ENCODE measurements around the gene ASCL5. TPM values are rescaled to one million over a fixed set of nuclear protein-coding genes. Genes with fewer than 3 reads are reported as not detected.

The ASCL5 gene
- total RNA-seq, 1 experiment from 2014 or later: 0.31 TPM

- peaks cover 5% of the 10 kb centered on the region; the same call in 1 of the 2 replicates for H3K4me1 Mint-ChIP-seq
- CTCF ChIA-PET: interaction anchor here (0.6 to 8.2 kb wide), 4 partner anchors 9 to 171 kb away, joined by 5 to 124 read pairs (median 6); no protein-coding TSS in a partner anchor
- no peak overlapping the region for H3K4me3 Mint-ChIP-seq
- no peak for TF ChIP-seq MXD4 (CRISPR knock-in tag; IDR thresholded peaks at IDR 0.05; ENCODE audit: borderline replicate concordance)
- DNase-seq (ENCODE audit: low spot score) (no peak), ATAC-seq (no peak)
- no peaks in the 10 kb centered on the region for H3K36me3 Mint-ChIP-seq
- POLR2A ChIA-PET: no interaction called here
- peaks cover 25% of the 10 kb centered on the region for H3K27me3 Mint-ChIP-seq (ENCODE audit: low read depth)
- no peak overlapping the region for H3K27ac Mint-ChIP-seq
- H3K9me3 Mint-ChIP-seq: no peaks in the 10 kb centered on the region
These were observed 16.8 kb downstream of the ASCL5 start for GRCh38 chr1:201110138-201110537.

GRCh38 chr1:201109651-201110050, 17.3 kb downstream of the ASCL5 start:
- no peak for TF ChIP-seq HMGA2 (CRISPR knock-in tag; IDR thresholded peaks at IDR 0.05)
- TF ChIP-seq, protein P1, sequence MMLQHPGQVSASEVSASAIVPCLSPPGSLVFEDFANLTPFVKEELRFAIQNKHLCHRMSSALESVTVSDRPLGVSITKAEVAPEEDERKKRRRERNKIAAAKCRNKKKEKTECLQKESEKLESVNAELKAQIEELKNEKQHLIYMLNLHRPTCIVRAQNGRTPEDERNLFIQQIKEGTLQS (CRISPR knock-in tag; conservative IDR thresholded peaks at IDR 0.05): no peak
- TF ChIP-seq SOX15 (CRISPR knock-in tag; IDR thresholded peaks at IDR 0.05): no peak
- no peak for TF ChIP-seq PRRX2 (CRISPR knock-in tag; IDR thresholded peaks at IDR 0.05)
- TF ChIP-seq TEAD1 (CRISPR knock-in tag; IDR thresholded peaks at IDR 0.05): no peak
- no peak for TF ChIP-seq ATF6 (CRISPR knock-in tag; IDR thresholded peaks at IDR 0.05)
- no peak for TF ChIP-seq AR (CRISPR knock-in tag; IDR thresholded peaks at IDR 0.05)
- TF ChIP-seq ZNF416 (CRISPR knock-in tag; IDR thresholded peaks at IDR 0.05): no peak
- TF ChIP-seq, protein P2, sequence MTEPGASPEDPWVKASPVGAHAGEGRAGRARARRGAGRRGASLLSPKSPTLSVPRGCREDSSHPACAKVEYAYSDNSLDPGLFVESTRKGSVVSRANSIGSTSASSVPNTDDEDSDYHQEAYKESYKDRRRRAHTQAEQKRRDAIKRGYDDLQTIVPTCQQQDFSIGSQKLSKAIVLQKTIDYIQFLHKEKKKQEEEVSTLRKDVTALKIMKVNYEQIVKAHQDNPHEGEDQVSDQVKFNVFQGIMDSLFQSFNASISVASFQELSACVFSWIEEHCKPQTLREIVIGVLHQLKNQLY (CRISPR knock-in tag; IDR thresholded peaks at IDR 0.05): no peak
- no peak for TF ChIP-seq FOXP4 (CRISPR knock-in tag; IDR thresholded peaks at IDR 0.05)
- TF ChIP-seq JUN (CRISPR knock-in tag; IDR thresholded peaks at IDR 0.05): no peak
- TF ChIP-seq OVOL2 (CRISPR knock-in tag; IDR thresholded peaks at IDR 0.05; ENCODE audit: borderline replicate concordance): no peak
- no peak for TF ChIP-seq NFE2L1 (CRISPR knock-in tag; IDR thresholded peaks at IDR 0.05)
- no peak for TF ChIP-seq ZNF671 (CRISPR knock-in tag; IDR thresholded peaks at IDR 0.05)
- no peak for TF ChIP-seq FOXK1 (CRISPR knock-in tag; IDR thresholded peaks at IDR 0.05)
- TF ChIP-seq ZSCAN18 (CRISPR knock-in tag; IDR thresholded peaks at IDR 0.05): no peak
- TF ChIP-seq, protein P3, sequence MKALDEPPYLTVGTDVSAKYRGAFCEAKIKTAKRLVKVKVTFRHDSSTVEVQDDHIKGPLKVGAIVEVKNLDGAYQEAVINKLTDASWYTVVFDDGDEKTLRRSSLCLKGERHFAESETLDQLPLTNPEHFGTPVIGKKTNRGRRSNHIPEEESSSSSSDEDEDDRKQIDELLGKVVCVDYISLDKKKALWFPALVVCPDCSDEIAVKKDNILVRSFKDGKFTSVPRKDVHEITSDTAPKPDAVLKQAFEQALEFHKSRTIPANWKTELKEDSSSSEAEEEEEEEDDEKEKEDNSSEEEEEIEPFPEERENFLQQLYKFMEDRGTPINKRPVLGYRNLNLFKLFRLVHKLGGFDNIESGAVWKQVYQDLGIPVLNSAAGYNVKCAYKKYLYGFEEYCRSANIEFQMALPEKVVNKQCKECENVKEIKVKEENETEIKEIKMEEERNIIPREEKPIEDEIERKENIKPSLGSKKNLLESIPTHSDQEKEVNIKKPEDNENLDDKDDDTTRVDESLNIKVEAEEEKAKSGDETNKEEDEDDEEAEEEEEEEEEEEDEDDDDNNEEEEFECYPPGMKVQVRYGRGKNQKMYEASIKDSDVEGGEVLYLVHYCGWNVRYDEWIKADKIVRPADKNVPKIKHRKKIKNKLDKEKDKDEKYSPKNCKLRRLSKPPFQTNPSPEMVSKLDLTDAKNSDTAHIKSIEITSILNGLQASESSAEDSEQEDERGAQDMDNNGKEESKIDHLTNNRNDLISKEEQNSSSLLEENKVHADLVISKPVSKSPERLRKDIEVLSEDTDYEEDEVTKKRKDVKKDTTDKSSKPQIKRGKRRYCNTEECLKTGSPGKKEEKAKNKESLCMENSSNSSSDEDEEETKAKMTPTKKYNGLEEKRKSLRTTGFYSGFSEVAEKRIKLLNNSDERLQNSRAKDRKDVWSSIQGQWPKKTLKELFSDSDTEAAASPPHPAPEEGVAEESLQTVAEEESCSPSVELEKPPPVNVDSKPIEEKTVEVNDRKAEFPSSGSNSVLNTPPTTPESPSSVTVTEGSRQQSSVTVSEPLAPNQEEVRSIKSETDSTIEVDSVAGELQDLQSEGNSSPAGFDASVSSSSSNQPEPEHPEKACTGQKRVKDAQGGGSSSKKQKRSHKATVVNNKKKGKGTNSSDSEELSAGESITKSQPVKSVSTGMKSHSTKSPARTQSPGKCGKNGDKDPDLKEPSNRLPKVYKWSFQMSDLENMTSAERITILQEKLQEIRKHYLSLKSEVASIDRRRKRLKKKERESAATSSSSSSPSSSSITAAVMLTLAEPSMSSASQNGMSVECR (CRISPR knock-in tag; IDR thresholded peaks at IDR 0.05; ENCODE audit: borderline replicate concordance): no peak
- no peak for TF ChIP-seq CBFB (CRISPR knock-in tag; IDR thresholded peaks at IDR 0.05; ENCODE audit: low read depth)
- TF ChIP-seq ZNF121 (CRISPR knock-in tag; IDR thresholded peaks at IDR 0.05): no peak
- no peaks in the 10 kb centered on the region for H3K9me3 Mint-ChIP-seq
- DNase-seq (ENCODE audit: low spot score) (no peak), ATAC-seq (no peak)
- H3K27ac Mint-ChIP-seq: no peak overlapping the region
- CTCF ChIA-PET: interaction anchor here (3.2 to 8.2 kb wide), 2 partner anchors 10 to 24 kb away, joined by 13 to 124 read pairs; no protein-coding TSS in a partner anchor
- H3K4me1 Mint-ChIP-seq: peaks cover 5% of the 10 kb centered on the region; the same call in 1 of the 2 replicates
- H3K27me3 Mint-ChIP-seq (ENCODE audit: low read depth): peaks cover 21% of the 10 kb centered on the region
- H3K4me3 Mint-ChIP-seq: no peak overlapping the region
- H3K36me3 Mint-ChIP-seq: no peaks in the 10 kb centered on the region
- POLR2A ChIA-PET: no interaction called here

All from WTC11 (cell line).